GM19023 (cell line): ENCODE data around the gene RAI1.

ENCODE experiments used
- ATAC-seq: cut with Tn5 transposase; IDR thresholded peaks from one replicate; pipeline ENCODE4 v1.9.1; 2021; ENCODE audit warnings: mild to moderate bottlenecking, moderate library complexity; ENCODE audit not compliant: unreplicated experiment

Gene RAI1

DNA sequence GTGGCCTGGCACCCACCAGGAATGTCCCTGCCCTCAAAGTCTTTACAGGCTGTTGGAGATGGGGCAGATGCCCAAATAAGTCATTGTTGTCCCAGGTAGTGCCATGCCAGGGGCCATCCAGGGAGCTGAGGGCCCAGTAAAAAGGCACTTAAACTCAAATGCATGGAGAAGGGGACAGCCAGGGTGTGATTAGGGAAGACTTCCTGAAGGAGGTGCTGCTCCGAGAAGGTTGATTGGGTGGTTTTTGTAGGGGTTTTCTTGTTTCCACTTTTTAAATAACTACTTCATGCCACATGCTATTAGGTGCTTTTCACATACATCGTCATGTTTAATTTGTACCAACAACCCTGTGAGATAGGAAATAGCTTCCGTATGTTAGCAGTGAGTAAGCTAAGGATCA, 66.9 kb downstream of the RAI1 start:
- ATAC-seq: no peak

DNA sequence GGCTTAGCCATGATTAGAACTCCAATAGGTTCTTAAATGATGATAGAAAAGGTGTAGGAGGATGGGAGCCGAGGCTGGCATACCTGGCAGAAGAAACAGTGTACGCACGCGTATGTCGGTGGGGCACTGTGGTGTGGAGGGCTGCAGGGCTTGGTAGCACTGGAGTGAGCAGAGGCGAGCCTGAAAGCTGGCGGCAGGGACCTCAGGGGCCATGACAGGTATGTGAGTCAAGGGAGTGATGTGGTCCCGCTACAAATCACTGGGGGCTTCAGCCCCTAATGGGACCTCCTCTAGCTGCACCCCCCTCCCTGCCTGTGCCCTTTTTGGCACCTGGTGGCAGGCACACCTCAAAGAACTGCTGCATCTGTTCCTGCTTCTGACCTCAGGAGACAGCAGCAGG, 67.3 kb downstream of the RAI1 start:
- ATAC-seq: no peak

DNA sequence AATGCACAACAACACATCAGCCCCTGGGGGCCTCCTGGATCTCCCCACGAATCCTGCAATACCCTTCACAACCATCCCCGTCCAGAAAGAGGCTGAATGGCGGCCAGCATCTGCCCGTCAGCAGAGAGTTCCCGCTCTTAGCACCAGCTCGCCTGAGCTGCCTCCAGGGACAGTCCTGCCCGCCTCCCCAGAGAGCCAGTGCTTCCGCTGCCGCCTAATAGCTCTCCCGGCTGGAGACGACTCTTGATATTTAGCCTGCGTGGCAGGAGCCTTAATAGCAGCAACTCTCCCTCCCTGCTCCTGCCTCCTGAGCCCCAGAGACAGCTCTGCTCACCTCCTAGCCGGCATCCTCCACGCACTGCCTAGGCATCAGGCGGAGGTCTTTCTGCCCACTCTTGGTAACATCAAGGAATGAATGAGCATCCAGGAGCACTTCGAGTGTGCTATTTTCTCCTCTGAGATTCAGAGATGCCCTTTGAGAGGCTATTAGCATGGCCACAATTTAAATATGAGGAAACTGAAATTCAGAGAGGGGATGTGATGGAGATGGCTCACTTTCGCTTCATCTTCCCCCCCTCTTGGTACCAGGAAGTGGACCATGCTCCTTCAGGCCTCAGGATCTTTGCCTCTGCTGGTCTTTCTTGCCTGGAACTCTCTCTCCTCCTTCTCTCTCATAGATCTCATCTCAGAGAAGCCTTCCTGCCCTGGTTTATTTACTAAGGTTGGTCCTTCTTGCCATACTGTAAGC, 67.9 kb downstream of the RAI1 start:
- ATAC-seq: no peak

DNA sequence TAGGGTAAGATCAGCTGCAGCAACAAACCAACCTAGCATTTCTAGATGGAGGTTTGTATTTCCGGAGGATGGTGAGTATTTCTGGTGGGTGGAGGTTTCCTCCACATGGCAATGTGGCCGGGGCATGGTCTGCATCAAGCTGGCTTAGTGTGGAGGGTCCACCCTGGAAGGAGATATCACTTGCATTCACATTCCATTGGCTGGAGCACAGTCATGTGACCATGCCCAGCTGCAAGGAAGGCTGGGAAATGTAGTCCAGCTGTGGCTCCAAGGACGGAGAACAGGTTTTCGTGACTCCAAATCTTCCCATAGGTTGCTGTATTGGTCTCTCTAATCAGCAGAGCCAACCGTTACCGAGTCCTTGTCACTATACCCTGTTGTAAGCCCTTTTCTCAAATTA, 68.7 kb downstream of the RAI1 start:
- ATAC-seq: no peak

DNA sequence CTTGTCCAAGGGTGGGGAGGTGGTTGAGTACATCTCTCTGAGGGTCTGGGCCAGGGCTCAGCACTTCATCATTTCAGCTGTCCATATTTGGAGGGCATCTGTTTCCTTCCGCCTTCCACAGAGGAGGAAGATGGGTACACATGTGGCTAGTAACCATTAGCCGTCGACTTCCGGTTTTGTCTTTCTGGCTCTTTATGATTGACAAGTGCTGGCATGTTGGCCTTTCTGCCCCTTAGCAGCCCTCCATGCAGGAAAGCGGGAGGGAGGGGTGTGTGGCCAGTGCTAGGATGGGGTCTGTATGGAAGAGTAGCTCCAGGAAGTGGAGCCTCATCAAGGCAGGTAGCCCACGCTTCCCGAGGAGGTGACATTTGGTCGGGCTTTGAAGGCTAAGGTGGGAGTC, 69.6 kb downstream of the RAI1 start:
- no peak for ATAC-seq

DNA sequence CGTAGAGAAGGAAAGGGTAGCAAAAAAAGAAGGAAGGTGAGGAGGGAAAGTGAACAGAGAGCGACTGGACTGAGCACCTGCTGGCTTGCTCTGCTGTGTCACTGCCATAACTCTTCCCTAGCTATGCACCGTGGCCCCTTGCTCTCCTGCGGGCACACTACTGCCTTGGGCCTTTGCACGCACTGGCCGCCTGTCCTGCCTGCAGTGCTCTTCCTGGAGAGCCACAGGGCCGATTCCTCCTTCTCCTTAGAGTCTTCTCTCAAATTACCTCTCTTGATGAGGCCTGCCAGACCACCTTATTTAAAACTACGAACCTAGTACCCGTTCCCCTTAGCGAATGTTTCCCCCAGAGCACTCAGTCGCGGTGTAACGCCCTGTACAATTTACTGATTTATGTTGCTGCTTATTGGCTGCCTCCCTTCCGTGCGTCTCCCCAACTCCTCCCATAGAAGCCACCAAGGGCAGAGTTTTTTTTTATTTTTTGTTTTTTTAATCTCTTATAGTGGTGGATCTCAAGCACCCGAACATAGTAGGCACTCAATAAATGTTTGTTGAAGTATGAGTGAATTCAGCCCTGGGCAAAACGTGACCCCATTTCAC, 70.3 kb downstream of the RAI1 start:
- no peak for ATAC-seq

DNA sequence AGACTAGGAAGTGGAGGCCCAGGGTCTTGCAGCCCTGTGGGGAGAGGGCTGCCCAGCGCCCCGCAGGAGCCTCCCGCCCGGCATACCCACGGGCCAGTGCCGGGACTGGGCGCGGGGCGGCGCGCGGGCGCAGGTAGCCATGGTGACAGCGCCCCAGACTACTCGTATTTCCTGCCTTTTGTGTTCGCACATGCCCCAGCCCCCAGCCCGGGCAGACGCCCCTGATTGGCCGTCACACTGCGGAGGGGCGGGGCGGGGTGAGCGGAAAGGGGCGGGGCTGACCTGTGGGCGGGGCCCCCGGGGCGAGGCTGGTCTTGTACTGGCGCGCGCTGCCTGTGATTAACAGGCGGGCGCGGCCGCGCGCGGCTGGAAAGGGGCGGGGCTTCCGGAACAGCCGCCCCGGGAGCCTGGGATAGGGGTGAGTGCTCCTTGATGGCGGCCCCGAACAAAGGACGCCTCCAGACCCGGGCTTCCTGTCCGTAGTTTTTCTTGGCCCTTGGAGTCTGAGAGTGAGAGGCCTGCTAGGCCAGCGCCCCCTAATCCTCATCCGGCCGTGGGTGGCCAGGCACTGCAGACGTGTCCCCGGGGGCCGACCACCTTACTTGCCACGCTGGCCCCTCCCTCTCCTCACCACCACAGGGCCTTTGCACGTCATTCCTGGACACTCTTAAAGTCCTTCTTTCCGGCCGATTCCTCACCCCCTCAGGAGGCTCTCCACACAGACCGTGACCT, 71.0 kb downstream of the RAI1 start:
- ATAC-seq: peak; percentile 86

DNA sequence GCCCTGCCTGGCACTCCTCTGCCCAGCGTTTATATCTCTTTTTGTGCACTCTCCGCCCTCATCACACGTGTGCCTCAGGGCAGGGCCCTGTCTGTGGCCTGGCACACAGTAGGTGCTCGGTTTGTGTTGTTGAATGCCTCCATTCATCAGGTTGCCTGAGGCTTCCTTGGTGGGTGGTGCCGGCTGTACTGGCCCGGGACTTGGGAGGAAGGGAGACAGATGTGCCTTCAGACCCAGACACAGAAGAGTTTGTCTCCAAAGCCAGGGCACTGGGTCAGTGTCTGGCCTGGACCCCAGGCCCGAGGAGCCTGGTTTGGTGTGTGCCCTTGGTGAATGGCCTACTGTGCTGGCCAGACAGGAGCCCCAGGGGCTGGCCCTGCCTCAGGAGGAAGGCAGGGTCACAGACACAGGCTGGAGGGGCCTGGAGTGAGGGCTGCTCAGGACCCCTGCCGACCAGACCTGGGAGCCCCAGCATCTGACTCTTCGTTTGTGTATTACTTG, 71.6 kb downstream of the RAI1 start:
- no peak for ATAC-seq

DNA sequence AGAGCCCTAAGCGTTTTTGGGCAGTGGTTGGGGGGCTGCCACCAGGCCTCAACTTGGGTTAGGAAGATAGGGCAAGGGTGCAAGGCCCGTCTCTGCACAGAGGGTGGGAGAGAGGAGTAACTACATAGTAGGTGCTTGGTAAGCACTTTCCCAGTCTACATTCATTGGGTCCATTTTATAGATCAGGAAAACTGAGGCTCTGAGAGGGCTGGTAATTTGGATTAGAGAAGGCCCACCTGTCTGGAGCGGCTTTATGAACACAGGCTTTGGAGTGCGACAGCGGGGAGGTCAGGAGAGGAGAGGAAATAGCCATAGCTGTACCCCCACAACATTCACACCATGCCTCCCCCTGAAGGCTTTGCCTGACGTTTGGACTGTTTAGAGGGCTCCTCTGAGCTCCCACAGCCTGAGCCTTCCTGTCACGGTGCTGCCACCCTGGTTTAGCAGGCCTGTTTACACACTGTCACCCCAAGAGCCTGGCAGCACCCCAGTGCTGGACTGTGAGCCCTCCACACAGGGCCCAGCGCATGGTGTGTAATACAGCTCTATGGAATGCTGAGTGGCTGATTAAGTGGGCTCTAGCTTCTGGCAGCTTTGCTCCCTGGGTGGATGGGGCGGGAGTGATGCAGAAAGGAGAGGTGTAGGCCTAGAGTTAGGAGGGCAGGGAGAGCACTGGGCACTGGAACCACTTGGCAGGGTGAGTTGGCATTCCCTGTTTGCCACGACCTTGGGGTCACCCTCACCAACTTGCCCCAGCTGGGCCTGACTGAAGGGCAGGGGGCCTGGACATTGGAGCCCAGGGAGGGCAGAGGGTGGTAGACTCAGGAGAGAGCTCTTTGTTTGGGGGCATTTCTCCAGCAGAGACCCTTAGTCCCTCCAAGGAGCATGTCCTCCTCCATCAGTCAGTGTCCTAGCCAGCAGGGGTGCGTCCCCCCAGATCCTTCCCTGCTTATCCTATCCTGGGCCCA, 73.7 kb downstream of the RAI1 start:
- no peak for ATAC-seq

DNA sequence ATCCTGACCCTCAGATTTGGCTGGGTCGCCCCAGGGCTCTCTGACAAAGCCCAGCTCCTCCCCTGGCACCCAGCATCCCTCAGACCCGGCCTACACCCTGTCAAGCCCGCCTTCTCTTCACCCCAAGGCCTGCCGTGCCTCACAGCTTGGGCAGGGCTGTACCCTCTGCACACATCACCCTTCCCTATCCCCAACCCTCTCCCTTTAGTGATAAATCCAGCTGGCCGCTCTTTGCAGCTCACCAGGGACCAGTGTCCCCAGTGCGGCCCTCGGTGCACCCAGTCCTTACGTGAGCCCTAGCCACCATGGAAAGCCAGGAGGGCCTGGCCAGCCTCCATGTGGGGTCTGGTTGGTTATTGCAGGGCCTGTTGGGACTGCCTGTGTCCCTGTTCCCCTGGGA, 74.5 kb downstream of the RAI1 start:
- no peak for ATAC-seq

DNA sequence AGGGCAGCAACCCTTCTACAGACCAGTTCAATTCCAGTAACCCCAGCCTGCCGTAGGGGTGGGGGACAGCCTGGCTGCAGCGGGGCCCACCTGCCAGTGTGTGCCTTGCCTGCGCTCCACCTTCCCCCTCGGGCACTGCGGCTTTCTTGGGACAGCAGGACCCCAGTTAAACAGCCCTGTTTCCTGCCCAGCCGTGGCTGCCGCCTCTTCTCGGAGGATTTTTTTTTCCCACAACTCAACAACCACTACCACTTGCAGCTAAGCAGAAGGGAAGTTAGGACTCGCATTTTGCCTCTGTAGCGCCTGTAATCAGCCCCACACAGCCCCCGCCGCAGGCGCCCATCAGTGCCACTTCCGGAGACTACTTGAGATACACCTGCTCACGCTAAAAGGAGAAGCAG, 76.1 kb downstream of the RAI1 start:
- no peak for ATAC-seq

DNA sequence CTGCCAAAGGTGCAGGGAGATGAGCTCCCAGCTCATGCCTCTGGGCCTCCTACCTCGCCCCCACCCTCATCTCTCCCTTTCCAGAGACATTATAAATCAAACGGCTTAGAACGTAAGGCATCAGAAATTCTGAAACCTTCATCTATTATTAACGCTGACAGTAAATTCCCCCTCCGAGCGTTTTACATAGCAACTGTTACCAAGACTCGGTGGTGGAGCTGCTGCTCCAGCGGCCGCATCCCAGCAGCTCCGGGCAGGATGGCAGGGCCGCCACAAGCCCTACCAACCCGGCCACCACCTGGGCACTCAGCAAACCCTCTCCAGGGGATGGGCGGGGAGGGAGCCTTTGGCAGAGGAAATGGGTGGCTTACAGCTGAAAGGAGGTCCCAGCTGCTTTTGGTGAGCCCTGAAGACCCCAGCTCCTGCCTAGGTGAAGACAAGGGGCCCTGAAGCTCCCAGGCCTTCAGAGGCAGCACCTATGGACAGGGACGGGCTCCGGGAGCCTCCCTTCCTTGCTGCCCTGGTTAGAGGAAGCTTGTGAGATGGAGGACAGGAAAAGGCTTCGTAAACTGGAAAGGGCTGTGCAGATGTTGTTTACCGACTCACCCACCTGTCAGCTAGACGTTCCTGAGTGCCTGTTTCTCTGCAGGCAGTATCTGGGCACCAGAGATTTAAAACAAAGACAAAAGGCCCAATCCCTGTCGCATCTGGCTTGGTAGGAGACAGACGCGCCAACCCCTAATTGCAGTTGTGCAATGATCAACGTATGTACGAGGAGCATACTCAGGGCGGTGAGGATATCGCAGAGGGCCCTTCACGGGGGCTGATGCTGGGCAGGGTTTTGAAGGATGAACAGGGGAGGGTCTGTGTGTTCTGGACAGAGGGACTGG, 76.9 kb downstream of the RAI1 start:
- no peak for ATAC-seq

DNA sequence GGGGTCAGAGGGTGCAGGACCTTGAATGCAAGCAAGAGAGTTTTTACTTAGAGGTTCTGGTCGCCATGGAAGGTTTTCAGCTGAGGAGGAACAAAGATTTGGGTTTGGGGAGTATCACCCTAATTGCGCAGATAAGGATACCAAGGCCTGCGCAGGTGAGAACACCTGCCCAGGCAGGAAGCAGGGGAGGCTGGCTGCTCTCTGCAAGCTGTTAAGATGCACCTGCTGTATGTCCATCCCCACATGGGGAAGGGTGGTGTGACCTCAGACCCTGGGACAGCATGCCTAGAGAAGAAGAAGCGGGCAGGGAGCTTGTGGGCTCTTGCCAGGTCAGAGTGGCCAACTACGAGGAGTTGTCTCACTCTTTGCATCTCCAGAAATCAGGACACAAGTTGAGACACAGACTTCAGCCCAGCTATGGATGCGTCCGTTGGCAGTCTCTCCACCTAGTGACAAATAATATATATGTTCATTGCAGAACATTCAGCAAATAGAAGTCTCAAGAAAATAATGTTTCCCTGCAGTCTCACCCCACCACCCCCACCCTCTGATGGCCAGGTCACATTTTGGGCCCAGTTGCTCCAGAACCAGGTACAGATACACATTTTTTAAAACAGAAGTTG, 77.8 kb downstream of the RAI1 start:
- ATAC-seq: no peak

DNA sequence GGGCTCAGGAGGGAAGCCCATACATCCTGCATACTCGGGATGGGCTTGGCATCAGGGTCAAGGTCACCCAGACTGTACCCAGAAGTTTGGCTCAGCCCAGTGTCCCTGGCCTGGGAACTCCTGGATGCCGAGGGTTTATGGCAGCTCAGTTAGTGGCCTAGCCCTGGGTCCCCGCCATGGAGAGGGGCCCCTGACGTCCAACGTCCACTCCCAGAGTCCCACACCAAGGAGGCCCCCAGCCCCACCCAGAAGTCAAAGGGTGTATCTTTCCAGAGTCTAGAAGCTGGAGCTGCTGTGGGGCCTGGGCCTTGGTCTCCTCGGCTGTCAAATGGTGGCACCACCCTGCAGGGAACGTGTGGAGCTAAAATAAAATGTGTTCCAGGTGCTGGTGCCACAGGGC, 79.1 kb downstream of the RAI1 start:
- ATAC-seq: no peak

DNA sequence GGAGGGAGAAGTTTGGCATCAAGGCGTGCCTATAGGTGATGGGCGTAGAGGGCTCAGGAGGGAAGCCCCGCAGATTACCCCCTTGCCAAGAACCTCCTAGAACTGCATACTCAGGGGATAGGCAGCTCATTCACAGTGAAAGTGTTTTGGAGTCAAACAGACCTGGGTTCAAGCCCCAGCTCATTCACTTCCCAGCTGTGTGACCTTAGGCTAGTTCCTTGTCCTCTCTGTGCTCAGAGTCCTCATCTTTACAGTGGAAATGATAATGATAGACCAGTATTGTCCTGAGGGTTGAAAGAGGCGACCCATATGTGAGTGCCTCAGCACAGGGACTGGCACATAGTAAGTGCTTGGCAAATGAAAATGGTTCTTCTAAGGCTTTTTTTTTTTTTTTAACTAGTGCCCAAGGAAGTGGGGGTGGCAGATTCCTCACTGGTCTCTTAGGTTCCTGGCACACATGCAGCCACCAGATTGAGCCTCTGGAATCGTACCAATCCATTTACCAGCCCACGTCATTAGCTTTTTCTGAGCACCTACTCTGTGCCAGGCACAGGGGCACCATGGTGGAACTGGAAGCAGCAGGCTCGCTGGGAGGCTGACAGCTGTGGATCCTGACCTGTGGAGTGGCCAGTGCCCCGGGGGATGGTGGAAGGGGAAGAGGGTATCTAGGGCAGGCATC, 79.8 kb downstream of the RAI1 start:
- ATAC-seq: no peak

DNA sequence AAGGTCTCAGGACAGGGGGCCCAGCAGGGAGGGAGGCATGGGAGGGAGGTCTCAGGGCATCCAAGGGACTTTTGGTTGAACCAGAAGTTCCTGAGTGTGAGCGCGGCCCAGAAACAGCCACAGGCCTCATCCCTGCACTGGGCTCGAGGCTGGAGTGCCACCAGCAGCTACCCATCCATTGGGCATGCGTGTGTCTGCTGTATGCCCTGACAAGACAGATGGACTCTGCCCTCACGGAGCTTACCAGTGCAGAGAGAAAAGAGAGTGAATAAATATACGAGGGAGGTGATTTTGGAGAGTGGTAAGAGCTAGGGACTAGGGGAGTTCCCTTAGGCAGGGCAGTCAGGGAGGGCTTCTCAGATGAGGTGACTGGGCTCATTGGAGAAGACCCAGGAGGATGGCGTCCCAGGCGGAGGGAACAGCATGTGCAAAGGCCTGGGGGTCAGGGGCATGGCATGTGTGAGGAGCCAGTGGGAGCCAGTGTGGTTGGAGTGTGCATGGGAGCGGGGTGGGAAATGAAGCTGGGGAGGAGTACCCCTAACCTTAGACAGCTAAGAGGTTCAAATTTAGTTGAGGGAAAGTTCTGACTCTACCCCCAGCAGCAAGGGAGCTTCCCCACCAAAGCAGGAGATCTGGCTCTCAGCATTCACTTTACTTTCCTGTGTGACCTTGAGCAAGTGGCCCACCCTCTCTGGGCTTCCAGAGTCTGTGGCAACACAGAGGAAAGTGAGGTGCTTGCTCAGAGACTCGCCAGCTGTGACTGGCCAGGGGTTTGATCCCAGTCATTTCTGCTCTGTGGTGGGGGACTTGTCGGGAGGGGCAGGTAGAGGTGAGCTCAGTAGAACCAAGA, 80.9 kb downstream of the RAI1 start:
- no peak for ATAC-seq

DNA sequence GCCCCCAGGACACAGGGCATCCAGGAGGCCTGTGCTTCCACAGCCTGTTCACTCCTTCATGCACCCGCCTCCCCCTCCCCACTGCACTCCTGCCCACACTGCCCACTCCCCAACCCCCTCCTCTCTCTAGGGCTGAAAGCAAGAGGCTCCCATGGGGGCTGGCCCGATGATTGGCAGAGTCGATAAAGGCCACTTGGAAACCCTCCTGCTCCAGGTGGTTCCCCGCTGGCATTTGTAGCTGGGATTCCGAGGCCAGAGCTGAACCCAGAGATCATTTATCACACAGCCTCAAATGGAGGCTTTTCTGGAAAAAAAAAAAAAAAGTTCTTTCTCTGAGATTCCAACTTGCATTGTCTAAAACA, 81.5 kb downstream of the RAI1 start:
- no peak for ATAC-seq

DNA sequence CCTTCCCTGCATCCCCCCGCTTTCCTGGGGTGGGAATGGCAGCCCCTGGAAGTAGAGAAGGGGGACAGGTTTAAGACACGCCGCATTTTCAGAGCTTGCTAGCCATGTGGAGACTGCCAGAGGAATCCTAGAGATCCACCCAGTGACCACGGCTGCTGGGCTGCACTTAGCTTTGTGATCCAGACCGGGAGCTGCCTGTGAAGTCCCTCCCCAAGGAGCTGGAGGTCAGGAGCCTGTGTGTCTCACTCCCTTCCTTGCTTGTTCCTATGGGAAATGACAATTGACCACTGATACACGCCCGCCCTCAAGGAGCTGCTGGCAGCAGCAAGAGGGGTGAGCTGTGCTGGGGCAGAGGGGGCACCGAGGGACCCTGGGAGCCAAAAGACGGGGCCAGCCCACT, 81.9 kb downstream of the RAI1 start:
- ATAC-seq: no peak
